GM21367 (cell line): ENCODE data around the gene ATP6V1B1.

Experiments
- ATAC-seq: cut with Tn5 transposase; IDR thresholded peaks from one replicate; pipeline ENCODE4 v1.9.1; 2021; ENCODE audit not compliant: unreplicated experiment

Gene ATP6V1B1

GRCh38 chr2:70935468-70936164 lies at the start of gene ATP6V1B1:
TSS of gene ATP6V1B1 (plus strand) at chr2:70935900. CDS start at chr2:70935955, 55 bp downstream.
- ATAC-seq, result no peak

- no peak for ATAC-seq
Measured at GRCh38 chr2:70886541-70886987, 49.1 kb upstream of the ATP6V1B1 start.

GRCh38 chr2:70887208-70887549 lies 48.5 kb upstream of the ATP6V1B1 start:
- no peak for ATAC-seq

GRCh38 chr2:70887550-70888246 lies 48.0 kb upstream of the ATP6V1B1 start:
- ATAC-seq, result no peak

GRCh38 chr2:70888366-70888922 lies 47.3 kb upstream of the ATP6V1B1 start:
- no peak for ATAC-seq

GRCh38 chr2:70888923-70889715 lies 46.6 kb upstream of the ATP6V1B1 start:
- no peak for ATAC-seq

- ATAC-seq, result no peak
Measured at GRCh38 chr2:70889716-70890037, 46.0 kb upstream of the ATP6V1B1 start.

- ATAC-seq, result no peak
Measured at GRCh38 chr2:70890469-70891065, 45.1 kb upstream of the ATP6V1B1 start.

GRCh38 chr2:70891572-70892357 lies 43.9 kb upstream of the ATP6V1B1 start:
- no peak for ATAC-seq

GRCh38 chr2:70892750-70893149 lies 43.0 kb upstream of the ATP6V1B1 start:
- ATAC-seq, result no peak

GRCh38 chr2:70893186-70893585 lies 42.5 kb upstream of the ATP6V1B1 start:
- ATAC-seq, result no peak

GRCh38 chr2:70894765-70895164 lies 40.9 kb upstream of the ATP6V1B1 start:
- no peak for ATAC-seq

- ATAC-seq, result no peak
Measured at GRCh38 chr2:70895249-70895648, 40.5 kb upstream of the ATP6V1B1 start.

- no peak for ATAC-seq
Measured at GRCh38 chr2:70895998-70896764, 39.5 kb upstream of the ATP6V1B1 start.

- ATAC-seq, result no peak
Measured at GRCh38 chr2:70896765-70897202, 38.9 kb upstream of the ATP6V1B1 start.

- no peak for ATAC-seq
Measured at GRCh38 chr2:70897203-70897976, 38.3 kb upstream of the ATP6V1B1 start.

GRCh38 chr2:70897977-70898226 lies 37.8 kb upstream of the ATP6V1B1 start:
- ATAC-seq, result no peak

GRCh38 chr2:70898363-70899240 lies 37.1 kb upstream of the ATP6V1B1 start:
- ATAC-seq, result no peak
